ENCODE results near the gene MAP4. TPM values are rescaled to one million over a fixed set of nuclear protein-coding genes. Genes with fewer than 3 reads are reported as not detected.

The MAP4 gene
- total RNA-seq, 2 donors from 2014 or later, result 97.5 to 130 TPM

DNA sequence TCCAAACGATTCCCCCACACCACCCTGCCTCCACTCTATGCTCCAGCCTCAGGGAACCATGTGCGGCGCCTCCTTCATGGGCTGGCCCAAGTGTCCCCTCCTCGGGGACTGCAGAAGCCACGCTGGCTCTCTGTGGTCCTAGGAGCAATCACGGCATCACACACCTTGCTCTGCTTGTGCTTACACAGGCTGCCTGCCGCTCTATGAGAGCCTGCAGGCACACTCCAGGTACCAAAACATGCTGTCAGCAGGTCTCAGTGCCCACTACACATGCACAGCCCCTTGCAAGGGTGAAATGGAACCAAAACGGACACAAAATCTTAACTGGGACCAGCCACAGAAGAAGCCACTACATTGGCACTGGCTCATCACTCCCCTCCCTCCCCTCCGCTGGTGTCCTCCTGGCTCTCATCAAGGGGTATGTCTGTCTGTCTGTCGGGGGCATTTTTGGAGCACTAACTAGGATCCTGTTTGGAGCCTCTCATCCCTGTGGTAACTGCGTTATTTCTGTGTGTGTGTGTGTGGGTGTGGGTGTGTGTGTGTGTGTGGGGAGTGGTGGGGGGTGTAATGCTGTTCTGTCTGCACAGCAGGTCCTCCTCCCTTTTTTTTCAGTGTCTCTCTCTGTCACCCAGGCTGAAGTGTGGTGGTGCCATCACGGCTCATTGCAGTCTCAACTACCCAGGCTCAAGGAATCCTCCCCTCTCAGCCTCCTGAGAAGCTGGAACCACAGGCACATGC, 152.7 kb downstream of the MAP4 start:
- ATAC-seq (replicated peaks), result no peak
- H3K27ac Mint-ChIP-seq, result no peak overlapping the region
- no peaks in the 10 kb centered on the region for H3K27me3 Mint-ChIP-seq
- H3K4me1 Mint-ChIP-seq, result no peaks in the 10 kb centered on the region
- H3K36me3 Mint-ChIP-seq (ENCODE audit: low read depth), result peaks cover 58% of the 10 kb centered on the region
- H3K4me3 Mint-ChIP-seq, result no peak overlapping the region
- H3K9me3 Mint-ChIP-seq, result no peaks in the 10 kb centered on the region

DNA sequence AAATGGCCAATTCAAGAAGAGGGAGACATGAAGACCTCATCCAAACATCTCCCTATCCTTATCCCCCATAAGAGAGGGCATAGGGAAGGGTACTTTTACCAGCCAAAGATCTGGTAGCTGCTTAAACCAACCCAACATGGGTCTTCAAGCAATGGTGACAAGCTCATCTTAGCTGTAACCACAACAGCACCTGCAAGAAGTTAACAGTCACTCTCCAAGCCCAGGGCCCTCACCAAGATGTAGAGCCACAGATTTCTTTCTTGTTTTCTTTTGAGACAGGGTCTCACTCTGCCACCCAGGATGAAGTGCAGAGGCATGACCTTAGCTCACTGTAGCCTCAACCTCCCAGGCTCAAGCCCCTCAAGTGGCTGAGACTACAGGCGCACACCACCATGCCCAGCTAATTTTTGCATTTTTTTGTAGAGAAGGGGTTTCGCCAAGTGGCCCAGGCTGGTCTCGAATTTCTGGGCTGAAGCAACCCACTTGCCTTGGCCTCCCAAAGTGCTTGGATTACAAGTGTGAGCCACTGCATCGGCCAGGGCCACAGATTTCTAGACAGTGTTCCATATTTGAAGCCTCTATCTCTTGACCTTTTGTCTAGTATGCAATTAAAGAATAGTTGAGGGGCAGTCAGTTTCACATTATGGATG, 156.1 kb downstream of the MAP4 start:
- Mint-ChIP-seq H3K4me3 (no peak overlapping the region), H3K27ac (peak overlapping the region; percentile 2), H3K27me3 (no peaks in the 10 kb centered on the region), H3K9me3 (no peaks in the 10 kb centered on the region), H3K36me3 (ENCODE audit: low read depth) (peaks cover 63% of the 10 kb centered on the region), H3K4me1 (no peaks in the 10 kb centered on the region)
- no peak for ATAC-seq (replicated peaks)

DNA sequence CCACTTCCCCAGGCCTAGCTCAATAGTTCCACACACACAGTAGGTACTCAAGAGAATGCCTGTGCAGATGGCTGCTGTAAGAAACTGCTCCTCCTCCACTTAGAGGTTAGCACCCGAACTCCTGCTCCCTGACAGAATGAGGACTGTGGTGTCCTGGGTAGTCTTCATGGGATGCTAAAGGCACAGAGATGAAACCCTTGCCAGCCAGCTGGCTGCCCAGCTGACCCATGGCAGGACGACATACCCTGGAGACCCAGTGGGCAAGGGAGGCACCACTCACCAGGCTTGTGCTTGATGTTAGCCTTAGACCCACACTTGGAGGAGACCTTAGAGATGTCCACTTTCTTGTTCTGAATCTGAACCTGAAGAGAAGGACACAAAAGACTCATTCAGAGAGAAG, 159.1 kb downstream of the MAP4 start:
- H3K27me3 Mint-ChIP-seq, result no peaks in the 10 kb centered on the region
- H3K36me3 Mint-ChIP-seq (ENCODE audit: low read depth), result peaks cover 62% of the 10 kb centered on the region
- H3K4me1 Mint-ChIP-seq, result no peaks in the 10 kb centered on the region
- ATAC-seq (replicated peaks), result no peak
- H3K9me3 Mint-ChIP-seq, result no peaks in the 10 kb centered on the region
- no peak overlapping the region for H3K4me3 Mint-ChIP-seq
- no peak overlapping the region for H3K27ac Mint-ChIP-seq

DNA sequence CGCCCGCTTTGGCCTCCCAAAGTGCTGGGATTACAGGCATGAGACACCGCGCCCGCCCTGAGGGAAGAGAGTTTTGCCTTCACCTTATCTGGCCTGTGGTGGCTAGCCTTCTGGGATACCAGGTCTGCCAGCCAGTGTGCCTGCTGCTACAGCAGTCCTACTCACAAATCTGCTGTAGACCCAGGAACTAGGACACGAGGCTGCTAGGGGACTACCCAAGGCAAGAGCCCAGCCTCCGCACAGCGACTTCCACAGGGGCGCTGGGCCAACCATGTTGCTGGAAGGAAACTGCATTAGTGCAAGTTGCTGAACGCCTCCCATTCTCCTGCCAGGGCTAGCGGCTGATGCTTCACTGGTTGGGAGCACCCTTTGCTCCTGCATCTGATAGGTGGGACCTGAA, 159.5 kb downstream of the MAP4 start:
- Mint-ChIP-seq H3K27me3 (no peaks in the 10 kb centered on the region), H3K9me3 (no peaks in the 10 kb centered on the region), H3K4me1 (no peaks in the 10 kb centered on the region), H3K27ac (no peak overlapping the region), H3K36me3 (ENCODE audit: low read depth) (peaks cover 64% of the 10 kb centered on the region), H3K4me3 (no peak overlapping the region)
- no peak for ATAC-seq (replicated peaks)

DNA sequence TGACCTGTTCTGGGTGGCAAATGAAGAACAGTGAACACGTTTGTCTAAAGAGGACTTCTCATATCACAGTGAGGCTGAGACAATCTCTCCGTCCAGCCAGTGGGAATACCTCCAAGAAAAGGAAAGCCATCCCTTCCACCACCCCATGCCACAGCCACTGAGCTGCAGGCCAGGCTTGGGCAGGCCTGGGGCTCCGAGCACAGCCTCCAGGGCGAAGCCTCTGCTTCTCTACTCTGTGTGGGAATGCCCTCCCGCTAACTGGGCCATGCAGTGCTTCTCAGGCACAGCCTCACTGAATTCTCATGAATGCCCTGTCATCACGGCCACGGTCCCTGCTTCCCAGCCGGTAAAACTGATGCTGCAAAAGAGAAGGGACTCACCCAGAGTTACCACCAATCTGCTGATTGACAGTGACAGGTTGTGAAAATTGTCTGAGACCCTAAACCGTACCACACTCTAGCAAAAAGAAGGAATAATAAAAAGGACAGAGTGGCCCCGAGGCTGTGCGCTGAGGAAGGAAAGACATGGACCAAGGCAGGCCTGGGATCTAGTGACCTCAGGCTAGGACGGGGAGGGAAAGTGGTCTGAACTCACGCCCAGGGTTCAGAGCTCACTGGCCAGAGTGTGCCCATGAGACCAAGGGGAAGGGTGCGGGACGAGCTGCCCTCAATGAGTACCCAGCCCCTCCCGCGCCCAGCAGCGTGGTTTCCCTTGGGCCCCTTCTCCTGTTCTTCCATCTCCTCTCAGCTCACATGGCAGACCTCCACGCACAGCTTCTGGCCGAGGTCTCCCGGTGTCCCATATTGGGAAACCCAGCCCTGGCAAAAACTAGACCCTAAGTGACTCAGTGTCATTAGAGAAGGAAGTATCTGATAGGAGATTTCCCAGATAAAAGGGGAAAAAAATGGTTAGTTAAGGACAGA, 160.5 kb downstream of the MAP4 start:
- Mint-ChIP-seq H3K27ac (no peak overlapping the region), H3K4me3 (no peak overlapping the region), H3K27me3 (no peaks in the 10 kb centered on the region), H3K4me1 (no peaks in the 10 kb centered on the region), H3K9me3 (no peaks in the 10 kb centered on the region), H3K36me3 (ENCODE audit: low read depth) (peaks cover 70% of the 10 kb centered on the region)
- no peak for ATAC-seq (replicated peaks)

DNA sequence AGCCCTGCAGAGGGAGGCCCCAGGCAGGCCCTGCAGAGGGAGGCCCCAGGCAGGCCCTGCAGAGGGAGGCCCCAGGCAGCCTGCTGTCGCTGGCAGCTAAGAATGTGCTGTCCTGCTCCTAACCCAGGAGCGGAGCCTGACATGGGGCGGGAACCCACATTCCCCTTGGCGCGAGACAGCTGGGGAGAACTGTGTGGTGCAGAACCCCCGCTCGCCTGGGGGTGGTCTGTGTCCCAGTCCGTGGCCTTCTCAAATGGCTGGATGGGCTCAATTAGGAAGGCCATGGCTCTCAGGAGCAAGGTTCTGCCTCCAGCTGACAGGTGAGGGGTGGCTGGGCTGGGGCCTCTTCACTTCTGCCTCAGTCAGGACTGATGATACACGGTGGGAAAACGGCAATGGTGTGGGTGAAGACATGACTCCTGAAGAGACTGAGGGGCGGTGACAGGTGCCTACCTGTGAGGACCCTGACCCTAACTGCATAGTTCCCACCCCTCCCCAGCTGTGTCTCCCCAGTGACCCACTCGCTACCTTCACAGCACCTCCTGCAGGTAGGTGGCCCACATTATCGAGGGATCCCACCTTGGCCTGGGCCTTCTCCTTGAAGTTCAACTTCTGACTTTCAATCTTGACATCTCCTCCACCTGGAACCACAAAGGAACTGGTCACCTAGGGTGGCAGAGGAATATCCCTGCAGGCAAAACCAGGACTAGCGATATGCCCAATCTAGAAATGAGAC, 161.3 kb downstream of the MAP4 start:
- Mint-ChIP-seq H3K27ac (no peak overlapping the region), H3K27me3 (no peaks in the 10 kb centered on the region), H3K4me1 (no peaks in the 10 kb centered on the region), H3K9me3 (no peaks in the 10 kb centered on the region), H3K36me3 (ENCODE audit: low read depth) (peaks cover 71% of the 10 kb centered on the region), H3K4me3 (no peak overlapping the region)
- no peak for ATAC-seq (replicated peaks)

DNA sequence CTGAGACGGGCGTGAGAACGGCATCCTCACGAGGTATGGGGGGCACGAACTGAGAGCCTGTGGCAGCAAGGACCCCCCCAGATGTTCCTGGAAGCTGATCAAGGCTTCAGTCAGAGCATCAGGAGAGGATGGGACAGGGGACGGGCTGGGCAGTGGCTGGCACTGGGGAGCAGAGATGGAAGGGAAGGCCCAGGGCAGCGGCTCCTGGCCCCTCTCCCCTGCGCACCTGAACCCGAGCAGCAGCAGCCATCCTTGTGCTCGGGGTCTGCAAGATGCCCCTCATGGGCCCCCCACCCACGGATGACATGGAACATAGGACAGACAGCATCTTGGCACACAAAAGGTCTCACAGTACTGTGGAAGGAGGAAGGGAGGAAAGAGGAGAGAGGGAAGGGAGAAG, 161.9 kb downstream of the MAP4 start:
- Mint-ChIP-seq H3K9me3 (no peaks in the 10 kb centered on the region), H3K4me3 (no peak overlapping the region), H3K27ac (no peak overlapping the region), H3K4me1 (no peaks in the 10 kb centered on the region), H3K27me3 (no peaks in the 10 kb centered on the region), H3K36me3 (ENCODE audit: low read depth) (peaks cover 72% of the 10 kb centered on the region)
- no peak for ATAC-seq (replicated peaks)

DNA sequence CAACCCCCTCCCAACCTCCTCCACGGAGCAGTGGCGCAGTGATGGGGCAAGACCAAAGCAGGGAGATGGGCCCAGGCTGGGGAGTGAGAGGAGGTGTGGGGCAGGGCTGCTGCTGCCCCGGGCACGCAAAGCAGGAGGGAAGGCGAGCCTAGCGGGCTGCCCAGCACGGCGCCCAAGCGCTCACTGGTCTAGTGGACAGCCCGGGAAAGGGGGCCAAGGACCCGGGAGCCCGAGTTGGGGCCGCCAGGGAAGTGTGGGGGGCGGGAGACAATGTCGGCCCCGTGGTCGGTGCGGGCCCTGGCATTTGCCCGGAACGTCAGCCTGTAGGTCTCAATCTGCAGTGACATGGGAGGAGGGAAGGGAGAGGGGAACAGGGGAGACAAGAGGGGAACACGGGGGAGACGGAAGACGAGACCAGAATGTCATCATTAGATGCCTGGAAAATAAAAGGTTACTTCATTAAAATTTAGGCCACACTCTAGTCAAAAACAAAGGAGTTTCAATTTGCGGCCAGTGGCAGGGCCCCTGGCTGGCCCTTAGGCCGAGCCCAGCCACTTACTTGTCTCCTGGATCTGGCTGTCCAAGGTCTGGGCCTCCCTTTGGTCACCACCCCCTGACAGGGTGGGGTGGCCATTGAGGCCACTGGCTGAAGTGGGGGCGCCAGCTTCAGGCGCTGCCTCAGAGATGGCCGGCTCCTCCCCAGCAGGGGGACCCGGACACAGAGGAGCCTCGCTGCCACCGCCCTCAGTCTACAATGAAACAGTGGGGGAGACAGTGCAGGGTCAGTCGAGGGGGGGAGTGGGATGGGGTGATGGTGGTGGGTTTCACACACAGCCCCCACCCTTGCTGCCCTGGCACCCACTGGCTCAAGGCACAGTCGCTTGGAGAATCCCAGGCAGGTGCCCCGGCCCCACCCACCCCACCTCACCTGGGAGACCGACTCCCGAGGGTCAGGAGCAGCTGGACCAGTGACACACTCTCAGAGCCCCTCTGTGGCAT, 163.3 kb downstream of the MAP4 start:
- ATAC-seq (replicated peaks), result no peak
- H3K27ac Mint-ChIP-seq, result no peak overlapping the region
- H3K4me1 Mint-ChIP-seq, result no peaks in the 10 kb centered on the region

DNA sequence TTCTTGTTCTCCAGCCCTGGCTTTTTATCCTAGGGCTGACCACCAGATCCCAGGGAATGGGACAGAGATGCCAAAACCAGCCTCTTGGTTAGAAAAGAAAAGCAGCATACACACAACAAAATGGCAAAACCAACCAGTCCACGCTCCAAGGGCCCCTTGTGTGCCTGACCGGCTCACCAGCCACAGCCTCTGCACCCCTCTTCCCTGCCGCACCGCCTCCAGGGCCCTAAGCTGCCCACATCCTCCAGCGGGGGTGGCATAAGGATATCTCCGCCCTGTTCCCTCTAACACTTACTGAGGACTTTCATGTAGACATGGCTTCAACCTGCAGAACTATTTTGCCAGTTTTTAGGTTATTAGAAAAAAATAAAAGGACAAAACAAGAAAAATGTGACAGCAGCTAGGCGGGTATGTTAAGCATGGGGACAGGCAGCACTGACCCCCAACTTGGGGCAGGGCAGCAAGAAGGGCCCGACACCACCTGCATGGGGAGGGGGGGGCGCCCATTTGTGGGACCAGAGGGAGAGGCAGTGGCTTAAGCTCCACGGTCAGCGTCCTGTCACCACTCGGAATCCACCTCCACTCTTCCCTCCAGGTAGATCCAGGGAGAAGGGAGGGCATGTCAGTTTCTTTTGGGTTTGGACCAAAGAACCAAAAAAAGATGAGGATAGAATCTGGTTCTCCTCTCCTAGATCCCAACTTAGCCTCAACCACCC, 164.2 kb downstream of the MAP4 start:
- Mint-ChIP-seq H3K36me3 (ENCODE audit: low read depth) (peaks cover 74% of the 10 kb centered on the region), H3K27ac (no peak overlapping the region), H3K27me3 (no peaks in the 10 kb centered on the region), H3K9me3 (no peaks in the 10 kb centered on the region), H3K4me3 (no peak overlapping the region), H3K4me1 (no peaks in the 10 kb centered on the region)
- ATAC-seq (replicated peaks), result no peak

More for the DNA sequence above, 163.3 kb downstream of the MAP4 start:
- Mint-ChIP-seq H3K4me3 (no peak overlapping the region), H3K9me3 (no peaks in the 10 kb centered on the region), H3K36me3 (ENCODE audit: low read depth) (peaks cover 76% of the 10 kb centered on the region), H3K27me3 (no peaks in the 10 kb centered on the region)

DNA sequence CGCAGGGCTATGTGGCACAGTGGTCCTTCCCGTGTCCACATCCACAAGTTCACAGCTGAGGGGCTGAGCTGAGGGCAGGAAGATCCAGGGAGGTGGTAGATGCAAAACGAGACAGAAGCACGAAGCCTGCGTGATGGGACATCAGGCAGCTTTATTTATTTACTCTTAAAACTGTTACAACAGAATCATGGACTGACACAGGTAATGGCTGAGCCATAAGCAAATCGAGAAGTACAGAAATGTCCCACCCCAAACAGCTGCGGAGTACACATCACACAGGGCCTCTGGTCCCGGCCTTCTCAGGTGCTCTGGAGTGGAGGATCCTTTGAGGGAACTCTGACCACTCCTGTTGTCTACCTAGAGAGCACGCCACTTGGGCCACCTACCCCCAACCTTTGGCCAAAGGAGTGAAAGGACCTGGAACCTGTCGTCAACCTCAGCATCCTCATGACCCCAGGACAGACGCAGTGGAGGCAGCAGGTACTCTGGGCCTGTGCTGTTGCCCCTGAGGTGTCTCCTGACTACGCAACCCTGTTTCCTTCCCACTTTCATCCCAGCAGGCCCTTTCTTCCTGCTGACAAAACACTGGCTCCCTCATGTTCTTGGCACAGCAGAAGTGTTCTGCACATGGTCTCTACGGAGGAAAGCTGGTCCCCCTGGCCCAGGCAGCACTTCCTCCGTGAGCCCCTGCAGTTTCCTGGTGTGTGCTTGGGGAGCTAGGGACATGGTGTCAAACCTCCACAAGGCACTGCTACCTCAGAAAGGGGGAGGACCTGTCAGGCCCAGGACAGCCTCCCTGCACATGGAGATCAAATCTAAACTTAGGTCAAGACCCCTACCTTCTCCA, 165.4 kb downstream of the MAP4 start:
- no peaks in the 10 kb centered on the region for H3K4me1 Mint-ChIP-seq
- peak overlapping the region; percentile 68 for H3K27ac Mint-ChIP-seq
- no peak overlapping the region for H3K4me3 Mint-ChIP-seq
- peaks cover 71% of the 10 kb centered on the region for H3K36me3 Mint-ChIP-seq (ENCODE audit: low read depth)
- ATAC-seq (replicated peaks), result no peak
- H3K9me3 Mint-ChIP-seq, result no peaks in the 10 kb centered on the region
- no peaks in the 10 kb centered on the region for H3K27me3 Mint-ChIP-seq

DNA sequence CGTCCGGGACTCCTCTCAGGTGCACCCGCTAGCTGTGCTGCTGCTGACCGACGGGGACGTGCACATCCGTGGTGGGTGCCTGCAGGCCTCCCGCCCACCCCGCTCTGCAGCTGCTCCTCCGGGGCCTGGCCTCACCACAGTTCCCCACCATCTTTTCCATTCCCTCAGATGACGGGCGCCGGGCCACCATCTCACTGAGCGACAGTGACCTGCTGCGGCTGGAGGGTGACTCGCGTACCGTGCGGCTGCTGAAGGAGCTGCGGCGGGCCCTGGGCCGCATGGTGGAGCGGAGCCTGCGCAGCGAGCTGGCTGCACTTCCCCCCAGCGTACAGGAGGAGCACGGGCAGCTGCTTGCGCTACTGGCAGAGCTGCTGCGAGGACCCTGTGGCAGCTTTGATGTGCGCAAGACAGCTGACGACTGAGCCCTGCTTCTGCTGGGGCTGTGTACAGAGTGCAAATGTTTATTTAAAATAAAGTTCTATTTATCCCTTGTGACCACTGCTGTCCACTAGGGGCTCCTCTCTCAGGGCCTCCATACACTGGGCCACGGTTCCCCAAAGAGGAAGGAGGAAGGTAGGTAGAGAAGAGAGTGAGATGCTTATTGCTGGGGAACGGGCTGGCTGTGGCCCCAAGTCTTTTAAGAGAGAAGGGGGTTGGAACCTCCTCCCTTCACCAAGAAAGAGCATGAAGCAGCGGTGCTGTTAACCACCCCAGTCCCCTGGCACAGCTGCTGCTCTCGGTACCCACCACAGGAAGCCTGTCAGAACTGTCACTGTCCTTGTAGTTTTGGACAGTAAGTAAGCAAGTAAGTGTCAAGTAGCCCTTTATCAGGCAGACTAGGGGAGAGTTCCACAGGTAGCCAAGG, 166.3 kb downstream of the MAP4 start:
- Mint-ChIP-seq H3K9me3 (no peaks in the 10 kb centered on the region), H3K4me3 (no peak overlapping the region), H3K4me1 (no peaks in the 10 kb centered on the region), H3K27ac (peak overlapping the region; percentile 68), H3K27me3 (no peaks in the 10 kb centered on the region), H3K36me3 (ENCODE audit: low read depth) (peaks cover 72% of the 10 kb centered on the region)
- ATAC-seq (replicated peaks), result peak; percentile 15

All from activated T-helper 17 cell treated with anti-CD3 and anti-CD28 coated beads, Interleukin-2, amount 50 U/mL, for 72 hours (primary cell).